Liver (tissue), 9 donors: ENCODE data around the gene URB1. TPM values are rescaled to one million over a fixed set of nuclear protein-coding genes. Genes with fewer than 3 reads are reported as not detected.

ENCODE experiments used
- DNase-seq: peaks from one replicate; pipeline ENCODE4 v3.0.0-alpha.2; 2017; ENCODE audit warnings: low spot score
- H3K27ac ChIP-seq, 2 donors: one replicate each; pipeline ENCODE4 v1.7.0; 2013; ENCODE audit warnings: inconsistent platforms in 2 of 2, low read length in 2 of 2, control low read depth in 1 of 2, low read depth in 1 of 2, mild to moderate bottlenecking in 1 of 2
- H3K27me3 ChIP-seq, 4 donors: one replicate each; pipeline versions ENCODE4 v1.6.1 to v1.7.0; 2013; ENCODE audit warnings: low read length in 3 of 4, inconsistent platforms in 1 of 4, mild to moderate bottlenecking in 1 of 4, moderate library complexity in 1 of 4; ENCODE audit not compliant: control insufficient read depth in 4 of 4, insufficient read depth in 4 of 4
- H3K36me3 ChIP-seq, 4 donors: one replicate each; pipeline versions ENCODE4 v1.6.1 to v1.7.0; 2013; ENCODE audit warnings: low read length in 3 of 4, mild to moderate bottlenecking in 3 of 4, low read depth in 1 of 4, moderate library complexity in 1 of 4; ENCODE audit not compliant: control insufficient read depth in 4 of 4, insufficient read depth in 3 of 4
- H3K4me1 ChIP-seq, 4 donors: one replicate each; pipeline versions ENCODE4 v1.6.1 to v1.7.0; 2013; ENCODE audit warnings: low read length in 3 of 4, mild to moderate bottlenecking in 3 of 4, moderate library complexity in 1 of 4; ENCODE audit not compliant: control insufficient read depth in 4 of 4, insufficient read depth in 4 of 4
- H3K4me3 ChIP-seq, 3 donors: one replicate each; pipeline versions ENCODE4 v1.6.1 to v1.7.0; 2013; ENCODE audit warnings: low read length in 3 of 3, control low read depth in 1 of 3, low read depth in 1 of 3, mild to moderate bottlenecking in 1 of 3
- H3K9ac ChIP-seq, 2 donors: one replicate each; pipeline ENCODE4 v1.7.0; 2013; ENCODE audit warnings: low read length in 2 of 2, mild to moderate bottlenecking in 2 of 2, moderate library complexity in 2 of 2, control low read depth in 1 of 2, low read depth in 1 of 2
- H3K9me3 ChIP-seq, 4 donors: one replicate each; pipeline versions ENCODE4 v1.6.1 to v1.7.0; 2013; ENCODE audit warnings: low read length in 3 of 4; ENCODE audit not compliant: control insufficient read depth in 4 of 4
- ATF3 ChIP-seq: IDR thresholded peaks from 2 replicates; pipeline ENCODE4 v1.6.1; 2016; ENCODE audit warnings: antibody characterized with exemption
- CTCF ChIP-seq: fragments of 150-350 bp; IDR thresholded peaks from 2 replicates; pipeline ENCODE4 v1.5.1; 2017; ENCODE audit warnings: improper control_type of control experiment, low read depth, low read length; ENCODE audit not compliant: missing input control
- EGR1 ChIP-seq, 2 donors: IDR thresholded peaks; 2 replicates each; pipeline ENCODE4 v1.6.1; 2016 to 2018; ENCODE audit warnings: antibody characterized with exemption in 2 of 2, low read depth in 2 of 2
- FOXA1 ChIP-seq: IDR thresholded peaks from 2 replicates; pipeline ENCODE4 v1.6.1; 2016; ENCODE audit warnings: antibody characterized with exemption
- FOXA2 ChIP-seq: IDR thresholded peaks from 2 replicates; pipeline ENCODE4 v1.6.1; 2016; ENCODE audit warnings: antibody characterized with exemption
- GABPA ChIP-seq, 2 donors: IDR thresholded peaks in 1 of 2; conservative IDR thresholded peaks in 1 of 2; 2 replicates each; pipeline ENCODE4 v1.6.1; 2016; ENCODE audit warnings: antibody characterized with exemption in 2 of 2, mild to moderate bottlenecking in 1 of 2, moderate library complexity in 1 of 2
- HNF4A ChIP-seq, 2 donors: conservative IDR thresholded peaks; 2 replicates each; pipeline ENCODE4 v1.6.1; 2016; ENCODE audit warnings: antibody characterized with exemption in 2 of 2, mild to moderate bottlenecking in 2 of 2
- HNF4G ChIP-seq: IDR thresholded peaks from 2 replicates; pipeline ENCODE4 v1.6.1; 2016; ENCODE audit warnings: antibody characterized with exemption
- MAX ChIP-seq: IDR thresholded peaks from 2 replicates; pipeline ENCODE4 v1.6.1; 2016; ENCODE audit warnings: antibody characterized with exemption
- NR2F2 ChIP-seq: IDR thresholded peaks from 2 replicates; pipeline ENCODE4 v1.6.1; 2016; ENCODE audit warnings: antibody characterized with exemption
- RAD21 ChIP-seq, 2 donors: IDR thresholded peaks; 2 replicates each; pipeline ENCODE4 v1.6.1; 2016; ENCODE audit warnings: antibody characterized with exemption in 2 of 2, mild to moderate bottlenecking in 2 of 2
- REST ChIP-seq: IDR thresholded peaks from 2 replicates; pipeline ENCODE4 v1.6.1; 2016; ENCODE audit warnings: antibody characterized with exemption, mild to moderate bottlenecking
- RXRA ChIP-seq, 2 donors: IDR thresholded peaks; 2 replicates each; pipeline ENCODE4 v1.6.1; 2017 to 2018; ENCODE audit warnings: antibody characterized with exemption in 2 of 2, mild to moderate bottlenecking in 1 of 2
- SP1 ChIP-seq: IDR thresholded peaks from 2 replicates; pipeline ENCODE4 v1.6.1; 2018; ENCODE audit warnings: antibody characterized with exemption, mild to moderate bottlenecking
- TAF1 ChIP-seq: conservative IDR thresholded peaks from 2 replicates; pipeline ENCODE4 v1.6.1; 2016; ENCODE audit warnings: antibody characterized with exemption, mild to moderate bottlenecking
- ZBTB33 ChIP-seq: IDR thresholded peaks from 2 replicates; pipeline ENCODE4 v1.6.1; 2016; ENCODE audit warnings: antibody characterized with exemption
- WGBS: extraction: QIAGEN DNeasy Blood & Tissue Kit; methylation state at CpG from one replicate; pipeline ENCODE4 v1.1.7; 2013; 5-methylcytosine and 5-hydroxymethylcytosine counted together
- polyA plus RNA-seq, 2 donors: library from polyadenylated mRNA; stranded (reverse) in 1 of 2; unstranded in 1 of 2; fragments of 200-250 nt in 1 of 2; fragments of >200 nt in 1 of 2; fragmentation: Nextera tagmentation in 1 of 2; extraction: Ambion mirVana in 1 of 2; gene quantifications; one replicate each; pipeline versions ENCODE4 v1.2.1 to v1.2.3, GENCODE V29; 2013 to 2015
- total RNA-seq, 2 donors: library from RNA; depleted of rRNA; stranded (reverse); fragments of >200 nt; gene quantifications; one replicate each; pipeline ENCODE4 v1.2.3, GENCODE V29; 2014
- donor health status: healthy.
- donor health status: healthy.
- donor health status: healthy.
- donor health status: healthy.
- donor health status: healthy.

Gene URB1
- total and polyA plus RNA-seq, 4 donors: 2.8 to 14.5 (median 7.1) TPM

GRCh38 chr21:32340863-32341848 is 51.7 kb downstream of the URB1 start:
- H3K4me1 ChIP-seq: no peaks in the 10 kb centered on the region
- 88% methylated on average over 12 of the region's 12 CpGs for WGBS
- peaks cover 10 to 90% (median 53%) of the 10 kb centered on the region in 4 donors for H3K36me3 ChIP-seq
- H3K27me3 ChIP-seq: no peaks in the 10 kb centered on the region
- no peak overlapping the region for H3K27ac ChIP-seq
- no peak overlapping the region for H3K9ac ChIP-seq
- no peak for TF ChIP-seq FOXA1
- TF ChIP-seq SP1: no peak
- TF ChIP-seq ATF3: no peak
- TF ChIP-seq TAF1: no peak
- no peak for TF ChIP-seq NR2F2
- no peak for TF ChIP-seq RAD21 (IDR thresholded peaks at IDR 0.05)
- no peak for TF ChIP-seq RXRA (IDR thresholded peaks at IDR 0.05)
- no peak for TF ChIP-seq EGR1 (IDR thresholded peaks at IDR 0.05; ENCODE audit: low read depth in 2 of 2)
- TF ChIP-seq CTCF: no peak
- TF ChIP-seq REST: no peak
- no peak for TF ChIP-seq MAX
- no peak for TF ChIP-seq FOXA2
- H3K9me3 ChIP-seq: peaks cover 0 to 6% (median 1%) of the 10 kb centered on the region in 4 donors
- H3K4me3 ChIP-seq: no peak overlapping the region
- DNase-seq: no peak

- H3K4me1 ChIP-seq: no peaks in the 10 kb centered on the region
- H3K4me3 ChIP-seq: no peak overlapping the region
- H3K27me3 ChIP-seq: no peaks in the 10 kb centered on the region
- no peaks in the 10 kb centered on the region for H3K9me3 ChIP-seq
- no peak overlapping the region for H3K27ac ChIP-seq
- no peak for DNase-seq
- TF ChIP-seq RAD21 (IDR thresholded peaks at IDR 0.05) (no peak), NR2F2 (no peak), HNF4G (no peak), HNF4A (conservative IDR thresholded peaks at IDR 0.05) (no peak), RXRA (IDR thresholded peaks at IDR 0.05) (no peak), FOXA2 (no peak), ZBTB33 (no peak), CTCF (no peak), GABPA (IDR thresholded peaks at IDR 0.05 in 1 of 2, conservative IDR thresholded peaks at IDR 0.05 in 1 of 2) (no peak)
- H3K36me3 ChIP-seq: peaks cover 14 to 82% (median 37%) of the 10 kb centered on the region in 4 donors
- no peak overlapping the region for H3K9ac ChIP-seq
- 96% methylated on average over 23 of the region's 23 CpGs for WGBS
Measured at GRCh38 chr21:32338209-32338921, 54.4 kb downstream of the URB1 start.
